HG02763 (cell line): ENCODE measurements around the gene MACC1.
"Not testable (repeated sequence)": the region's sequence is repeated elsewhere in the genome, so short reads cannot be mapped to it uniquely, and the experiment has no call there.

Experiments used
- ATAC-seq: cut with Tn5 transposase; IDR thresholded peaks from one replicate; pipeline ENCODE4 v1.9.1; 2021; ENCODE audit warnings: mild to moderate bottlenecking, moderate library complexity; ENCODE audit not compliant: unreplicated experiment

The MACC1 gene

DNA sequence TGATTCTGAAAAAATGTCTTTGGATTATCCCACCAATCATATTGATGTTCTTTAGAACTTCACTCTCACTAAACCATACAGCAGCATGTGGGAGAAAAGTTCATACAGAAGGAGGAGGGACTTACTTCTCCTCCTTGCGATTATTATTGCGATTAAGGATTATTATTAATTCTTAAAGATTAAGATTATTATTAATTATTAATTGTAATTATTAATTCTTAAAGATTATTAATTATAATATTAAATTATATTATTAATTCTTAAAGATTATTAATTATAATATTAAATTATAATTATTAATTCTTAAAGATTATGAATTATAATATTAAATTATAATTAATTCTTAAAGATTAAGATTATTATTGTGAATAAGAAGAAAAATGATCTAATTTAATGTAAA, 80.5 kb downstream of the MACC1 start:
- no peak for ATAC-seq

DNA sequence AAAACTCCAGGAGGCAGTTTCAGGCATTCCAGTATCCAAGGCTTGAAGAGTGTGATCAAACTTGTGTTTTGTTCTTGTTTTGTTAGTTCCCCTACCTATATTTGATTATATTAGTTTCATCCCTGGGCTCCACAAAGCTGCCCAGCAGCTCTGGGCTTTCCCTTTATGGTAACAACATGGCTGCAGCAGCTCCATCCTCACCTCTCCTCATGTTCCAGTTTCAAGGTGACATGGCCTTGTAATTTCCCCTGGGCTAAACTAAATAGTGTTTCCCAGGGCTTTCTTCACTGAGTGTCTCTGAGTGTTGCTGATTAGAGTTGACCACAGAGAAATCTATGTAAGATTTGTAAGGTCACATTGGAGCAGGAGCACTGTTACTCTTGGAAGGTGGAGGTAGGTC, 83.4 kb downstream of the MACC1 start:
- ATAC-seq = no peak

DNA sequence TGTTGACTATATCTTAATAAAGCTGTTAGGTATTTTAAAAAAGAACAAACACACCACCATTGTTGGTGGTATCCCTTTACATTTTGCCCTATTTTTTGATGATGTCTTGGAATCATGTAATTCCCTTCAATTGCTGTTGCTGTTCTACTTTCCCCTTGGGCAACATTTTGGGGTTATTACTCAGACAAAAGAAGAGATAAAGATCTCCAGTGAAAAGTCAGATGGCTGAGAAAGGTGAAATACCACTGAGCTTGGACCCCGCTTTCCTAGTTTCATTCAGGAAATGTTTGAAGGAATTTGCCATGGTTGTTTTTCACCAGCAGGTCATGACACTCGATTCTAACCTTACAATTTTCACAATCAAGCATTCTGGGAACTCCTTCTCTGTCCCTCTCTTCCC, 84.6 kb downstream of the MACC1 start:
- no peak for ATAC-seq

DNA sequence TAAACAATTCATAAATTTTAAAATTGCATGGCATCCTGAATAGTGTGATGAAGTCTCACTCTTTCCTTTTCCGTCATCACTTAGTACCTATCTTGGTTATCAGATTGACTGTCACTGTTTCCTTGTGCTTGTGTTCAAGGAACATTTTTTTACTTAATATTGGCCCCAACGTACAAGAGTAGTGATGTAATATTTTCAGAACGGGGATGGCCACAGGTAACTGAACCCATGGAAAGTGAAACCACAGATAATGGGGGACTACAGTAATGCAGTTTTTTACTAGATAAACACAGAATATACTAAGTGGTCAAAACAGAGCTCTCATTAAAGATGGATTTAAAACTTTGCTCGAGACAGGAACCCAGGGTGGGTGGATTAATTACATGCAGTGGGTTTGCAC, 85.4 kb downstream of the MACC1 start:
- ATAC-seq = no peak

DNA sequence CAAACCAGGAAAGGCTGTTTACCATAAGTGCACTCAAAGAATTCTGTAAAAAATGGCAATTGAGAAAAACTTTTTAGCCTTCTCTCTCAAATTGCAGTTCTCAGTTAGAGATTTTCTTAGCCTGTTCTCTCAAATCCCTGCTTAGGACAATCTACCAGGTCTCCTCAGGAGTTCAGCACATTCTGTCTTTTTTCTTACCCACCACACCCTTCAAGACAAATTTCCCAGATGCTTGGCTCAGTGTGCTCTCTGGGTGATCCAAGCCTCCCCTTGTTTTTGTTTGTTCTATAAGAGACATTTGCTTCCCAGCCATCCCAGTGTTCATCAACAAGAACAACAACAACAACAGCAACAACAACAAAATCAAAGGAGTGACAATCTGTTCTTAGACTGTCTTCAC, 87.3 kb downstream of the MACC1 start:
- no peak for ATAC-seq

DNA sequence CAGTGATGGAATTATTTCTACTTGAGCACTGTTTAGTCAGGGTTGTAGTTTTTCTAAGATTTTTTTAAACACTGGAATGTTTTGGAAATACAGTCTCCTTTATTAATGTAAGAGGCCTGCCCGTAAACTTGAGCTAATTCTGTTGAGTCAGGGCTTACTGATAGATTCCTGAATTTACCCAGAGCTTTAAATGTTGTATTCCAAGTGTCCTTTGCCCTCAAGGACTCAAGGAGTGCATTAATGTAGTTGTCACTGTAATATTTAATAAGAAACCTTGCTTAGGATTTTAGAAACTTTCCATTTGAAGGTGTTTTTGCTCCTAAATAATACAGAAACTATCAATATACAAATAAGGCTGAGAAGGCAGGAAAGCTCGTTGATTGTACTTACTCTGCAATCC, 89.2 kb downstream of the MACC1 start:
- ATAC-seq = no peak

DNA sequence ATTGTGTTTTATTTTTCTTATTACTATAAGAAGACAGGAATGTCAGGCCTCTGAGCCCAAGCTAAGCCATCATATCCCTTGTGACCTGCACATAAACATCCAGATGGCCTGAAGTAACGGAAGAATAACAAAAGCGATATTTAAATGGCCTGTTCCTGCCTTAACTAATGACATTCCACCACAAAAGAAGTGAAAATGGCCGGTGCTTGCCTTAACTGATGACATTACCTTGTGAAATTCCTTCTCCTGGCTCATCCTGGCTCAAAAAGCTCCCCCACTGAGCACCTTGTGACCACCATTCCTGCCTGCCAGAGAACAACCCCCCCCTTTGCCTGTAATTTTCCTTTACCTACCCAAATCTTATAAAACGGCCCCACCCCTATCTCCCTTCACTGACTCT, 91.1 kb downstream of the MACC1 start:
- ATAC-seq = not testable (repeated sequence)

DNA sequence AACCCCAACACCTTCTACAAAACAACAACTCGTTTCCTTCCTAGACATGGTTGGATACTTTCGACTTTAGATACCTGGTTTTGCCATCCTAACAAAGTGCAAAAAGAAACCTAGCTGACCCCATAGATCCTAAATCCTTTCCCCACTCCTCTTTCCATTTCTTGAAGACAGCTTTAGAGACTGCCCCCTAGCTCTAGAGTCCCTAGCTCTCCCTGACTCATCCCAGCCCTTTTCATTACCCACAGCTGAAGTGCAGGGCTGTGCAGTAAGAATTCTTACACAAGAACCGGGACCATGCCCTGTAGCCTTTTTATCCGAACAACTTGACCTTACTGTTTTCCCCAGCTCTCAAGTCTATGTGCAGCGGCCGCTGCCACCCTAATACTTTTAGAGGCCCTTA, 93.1 kb downstream of the MACC1 start:
- ATAC-seq = not testable (repeated sequence)

DNA sequence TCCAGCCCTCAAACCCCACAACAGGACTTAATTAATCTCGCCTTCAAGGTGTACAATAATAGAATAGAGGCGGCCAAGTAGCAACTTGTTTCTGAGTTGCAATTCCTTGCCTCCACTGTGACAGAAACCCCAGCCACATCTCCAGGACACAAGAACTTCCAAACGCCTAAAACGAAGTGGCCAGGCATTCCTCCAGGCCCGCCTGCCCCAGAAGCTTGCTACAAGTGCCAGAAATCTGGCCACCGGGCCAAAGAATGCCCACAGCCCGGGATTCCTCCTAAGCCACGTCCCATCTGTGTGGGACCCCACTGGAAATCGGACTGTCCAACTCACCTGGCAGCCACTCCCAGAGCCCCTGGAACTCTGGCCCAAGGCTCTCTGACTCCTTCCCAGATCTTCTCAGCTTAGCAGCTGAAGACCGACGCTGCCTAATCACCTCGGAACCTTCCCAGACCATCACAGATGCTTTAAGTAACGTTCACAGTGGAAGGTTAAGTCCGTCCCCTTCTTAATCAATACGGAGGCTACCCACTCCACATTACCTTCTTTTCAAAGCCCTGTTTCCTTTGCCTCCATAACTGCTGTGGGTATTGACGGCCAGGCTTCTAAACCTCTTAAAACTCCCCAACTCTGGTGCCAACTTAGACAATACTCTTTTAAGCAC, 94.4 kb downstream of the MACC1 start:
- ATAC-seq = not testable (repeated sequence)

DNA sequence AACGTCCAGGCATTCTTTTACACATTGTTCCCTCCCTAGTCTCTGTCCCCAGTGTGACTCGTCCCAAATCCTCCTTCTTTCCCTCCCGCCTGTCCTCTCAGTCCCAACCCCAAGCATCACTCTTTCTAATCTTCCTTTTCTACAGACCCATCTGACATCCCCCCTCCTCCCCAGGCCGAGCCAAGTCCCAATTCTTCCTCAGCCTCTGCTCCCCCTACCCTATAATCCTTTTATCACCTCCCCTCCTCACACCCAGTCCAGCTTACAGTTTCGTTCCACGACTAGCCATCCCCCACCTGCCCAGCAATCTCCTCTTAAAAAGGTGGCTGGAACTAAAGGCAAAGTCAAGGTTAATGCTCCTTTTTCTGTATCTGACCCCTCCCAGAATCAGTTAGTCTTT, 95.1 kb downstream of the MACC1 start:
- ATAC-seq = no peak

DNA sequence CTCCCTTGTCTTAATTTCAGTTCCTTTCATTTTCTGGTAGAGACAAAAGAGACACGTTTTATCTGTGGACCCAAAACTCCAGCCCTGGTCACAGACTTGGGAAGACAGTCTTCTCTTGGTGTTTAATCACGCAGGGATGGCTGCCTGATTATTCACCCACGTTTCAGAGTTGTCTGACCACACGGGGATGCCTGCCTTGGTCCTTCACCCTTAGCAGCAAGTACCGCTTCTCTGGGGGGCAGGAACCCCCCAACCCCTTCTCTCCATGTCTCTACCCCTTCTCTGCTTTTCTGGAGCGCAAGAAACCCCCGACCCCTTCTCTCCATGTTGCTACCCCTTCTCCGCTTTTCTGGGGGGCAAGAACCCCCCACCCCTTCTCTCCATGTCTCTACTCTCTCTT, 95.8 kb downstream of the MACC1 start:
- ATAC-seq = no peak

DNA sequence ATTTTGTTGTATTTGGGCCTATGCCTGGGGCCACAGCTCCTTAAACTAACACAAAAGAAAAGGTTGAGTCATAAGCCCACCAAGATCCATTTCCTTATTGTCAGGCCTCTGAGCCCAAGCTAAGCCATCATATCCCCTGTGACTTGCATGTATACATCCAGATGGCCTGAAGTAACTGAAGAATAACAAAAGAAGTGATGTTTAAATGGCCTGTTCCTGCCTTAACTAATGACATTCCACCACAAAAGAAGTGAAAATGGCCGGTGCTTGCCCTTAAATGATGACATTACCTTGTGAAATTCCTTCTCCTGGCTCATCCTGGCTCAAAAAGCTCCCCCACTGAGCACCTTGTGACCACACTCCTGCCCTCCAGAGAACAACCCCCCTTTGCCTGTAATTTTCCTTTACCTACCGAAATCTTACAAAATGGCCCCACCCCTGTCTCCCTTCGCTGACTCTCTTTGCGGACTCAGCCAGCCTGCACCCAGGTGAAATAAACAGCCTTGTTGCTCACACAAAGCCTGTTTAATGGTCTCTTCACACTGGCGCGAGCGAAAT, 96.5 kb downstream of the MACC1 start:
- ATAC-seq = not testable (repeated sequence)

DNA sequence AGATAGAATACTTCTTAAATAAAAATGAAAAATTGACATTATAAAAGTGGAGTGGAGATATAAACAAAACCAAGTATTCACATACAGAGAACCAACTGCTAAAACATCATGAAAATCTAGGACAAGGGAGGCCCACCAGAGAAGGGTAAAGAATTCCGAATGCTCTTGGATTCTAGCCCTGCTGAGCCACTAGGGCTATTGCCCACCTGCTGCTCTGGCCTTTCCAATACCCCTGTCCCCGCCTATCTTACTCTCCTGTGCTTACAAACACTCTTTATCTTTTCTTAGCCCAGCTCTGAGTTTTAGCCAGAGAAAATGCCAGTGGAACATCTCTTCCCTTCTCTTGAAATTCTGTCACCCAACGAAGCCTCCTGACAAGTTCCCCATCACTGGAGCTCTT, 100.3 kb downstream of the MACC1 start:
- no peak for ATAC-seq

DNA sequence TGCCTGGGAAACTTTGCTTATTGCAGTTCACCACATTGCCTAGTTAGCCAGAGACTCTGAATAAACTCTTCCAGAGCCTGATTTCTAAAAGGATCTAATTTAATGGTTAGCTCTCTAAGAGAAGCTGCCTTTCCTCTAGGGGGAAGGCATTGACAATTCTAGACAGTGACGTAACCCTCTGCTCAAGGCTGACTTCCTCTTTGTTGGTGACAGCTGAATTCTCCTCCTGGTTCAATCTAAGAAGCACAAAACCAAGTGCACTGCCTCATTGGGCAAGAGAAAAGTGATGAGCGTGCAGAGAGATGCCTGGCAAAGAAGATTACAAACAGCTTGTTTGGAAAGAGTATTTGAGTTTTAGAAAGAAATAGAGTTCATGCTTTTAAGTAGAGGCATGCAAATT, 102.7 kb downstream of the MACC1 start:
- ATAC-seq = peak; percentile 83

DNA sequence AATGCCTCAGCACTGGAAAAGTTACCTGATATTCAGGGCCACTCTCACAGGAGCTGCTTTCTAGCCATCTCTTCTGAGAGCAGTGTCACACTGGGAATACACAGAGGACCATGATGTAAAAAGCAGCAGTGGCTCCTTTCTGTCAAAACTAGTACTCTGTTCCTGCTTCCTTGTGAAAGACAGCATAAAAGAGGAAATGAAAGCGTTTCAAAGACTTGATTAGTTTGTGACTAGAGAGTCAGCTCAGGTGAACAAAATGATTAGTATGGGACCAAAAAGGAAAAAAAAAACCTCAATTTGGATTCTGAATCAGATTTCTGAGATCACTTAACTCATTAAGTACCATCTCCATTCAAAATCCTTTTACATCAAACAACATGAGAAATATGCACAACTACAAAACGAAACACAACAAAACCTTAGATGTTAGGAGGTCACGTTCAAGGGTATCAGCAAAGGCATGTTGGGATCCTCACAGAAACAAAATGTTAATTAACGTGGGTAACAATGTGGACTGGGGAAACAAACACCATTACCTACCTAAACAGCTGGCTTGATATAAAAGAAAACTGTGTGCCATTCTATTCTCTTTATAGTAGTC, 103.7 kb downstream of the MACC1 start:
- ATAC-seq = peak; percentile 79

DNA sequence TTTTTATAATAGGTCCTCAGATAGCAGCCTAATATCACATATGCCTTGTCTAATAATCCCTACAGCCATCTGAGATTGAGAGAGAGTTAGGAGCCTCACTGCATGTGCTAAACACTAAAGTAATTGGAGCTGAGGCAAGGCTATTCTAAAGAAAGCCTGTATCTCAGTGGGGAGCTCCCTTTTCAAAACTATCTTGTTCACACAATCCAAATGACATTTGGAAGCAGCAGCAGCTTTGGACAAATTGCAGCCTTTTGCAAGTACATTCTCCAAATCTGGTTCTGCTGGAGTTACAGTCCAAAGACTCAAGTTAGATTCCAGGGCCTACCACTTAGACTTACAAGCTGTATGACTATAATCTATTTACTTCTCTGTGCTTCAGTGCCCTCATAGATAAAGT, 104.5 kb downstream of the MACC1 start:
- ATAC-seq = no peak

DNA sequence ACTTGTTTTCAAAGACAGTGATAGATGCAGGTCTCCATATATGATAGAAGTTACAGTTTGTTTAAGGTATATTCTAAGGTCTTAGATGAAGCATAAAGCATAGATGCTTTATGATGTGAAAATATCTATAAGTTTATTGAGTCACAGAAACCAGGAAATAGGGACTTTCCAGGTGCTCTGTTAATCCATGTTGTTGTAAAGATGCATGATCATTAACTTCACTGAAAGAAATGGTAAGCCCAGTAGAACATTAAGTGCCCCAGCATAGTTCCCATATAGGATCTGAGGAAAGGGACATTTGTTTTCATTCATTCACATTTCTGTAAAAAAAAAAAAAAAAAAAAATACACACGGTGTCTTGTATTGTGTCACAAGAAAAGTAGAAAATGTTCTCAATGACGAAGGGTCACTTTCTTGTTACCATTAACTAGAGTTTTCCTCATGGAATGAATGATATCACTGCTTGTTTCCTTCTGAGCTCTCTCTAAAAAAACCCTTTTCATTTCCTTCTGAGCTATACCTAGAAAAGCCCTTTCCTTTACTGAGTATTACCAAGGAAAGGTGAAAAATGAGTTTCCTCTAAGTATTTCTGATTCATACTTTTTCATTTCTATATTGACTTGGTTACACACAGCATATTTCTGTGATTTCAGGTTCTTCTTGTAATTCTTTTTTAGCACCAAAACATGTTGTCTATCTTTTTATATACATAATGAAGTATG, 105.2 kb downstream of the MACC1 start:
- ATAC-seq = no peak

DNA sequence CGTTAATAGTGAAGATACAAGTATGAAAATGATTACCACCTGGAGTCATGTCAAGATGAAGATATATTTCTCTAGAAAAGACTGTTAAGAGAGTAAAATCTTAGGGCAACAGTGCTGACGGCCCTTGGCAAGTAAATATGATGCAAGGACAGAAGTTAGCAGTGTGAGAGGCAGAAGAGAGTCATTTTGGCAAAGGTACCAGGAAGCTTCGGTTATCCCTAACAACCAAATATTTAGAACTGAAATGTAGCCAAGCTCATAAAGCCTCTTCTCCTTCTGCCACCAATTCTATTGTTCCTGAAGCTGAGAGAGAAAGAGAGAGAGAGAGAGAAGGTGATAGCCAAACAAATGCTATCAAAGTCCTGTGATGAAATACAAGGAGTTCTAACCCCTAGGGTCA, 109.6 kb downstream of the MACC1 start:
- no peak for ATAC-seq

DNA sequence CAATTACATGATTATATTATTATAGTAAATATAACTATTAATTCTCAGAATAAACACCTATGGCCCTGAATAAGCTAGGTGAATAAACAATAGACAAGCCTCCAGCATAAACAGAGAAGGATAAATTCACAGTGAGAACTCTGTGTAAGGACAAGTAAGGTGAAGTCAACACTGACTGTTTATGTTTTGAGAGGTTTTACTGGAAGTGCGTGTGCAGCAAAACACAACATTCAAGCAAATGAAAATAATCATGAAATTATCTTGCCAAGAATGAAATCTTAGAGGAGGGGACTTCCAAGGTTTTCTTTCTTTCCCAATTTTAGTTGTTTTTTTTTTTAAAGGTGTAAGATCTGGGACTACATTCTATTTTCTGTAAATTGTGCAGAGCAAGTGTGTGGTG, 112.5 kb downstream of the MACC1 start:
- ATAC-seq = no peak

DNA sequence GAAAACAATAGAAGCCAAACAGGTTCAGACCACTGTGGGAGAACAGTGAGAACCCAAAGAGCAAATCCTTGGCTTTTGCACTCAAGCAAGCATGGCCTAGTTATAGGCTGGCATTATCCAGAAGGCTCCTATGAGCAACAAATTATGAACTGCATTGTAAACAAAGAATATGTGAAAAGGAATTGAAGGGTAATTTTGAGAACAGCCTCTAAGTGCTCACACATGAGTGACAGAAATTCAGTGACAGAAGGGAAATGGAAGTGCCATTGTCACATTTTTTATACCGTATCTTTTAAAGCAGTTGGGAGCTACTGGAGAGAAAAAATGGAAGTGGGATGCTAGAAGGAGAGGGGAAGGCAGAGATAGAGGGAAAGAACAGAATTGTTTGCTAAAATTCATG, 114.2 kb downstream of the MACC1 start:
- no peak for ATAC-seq

DNA sequence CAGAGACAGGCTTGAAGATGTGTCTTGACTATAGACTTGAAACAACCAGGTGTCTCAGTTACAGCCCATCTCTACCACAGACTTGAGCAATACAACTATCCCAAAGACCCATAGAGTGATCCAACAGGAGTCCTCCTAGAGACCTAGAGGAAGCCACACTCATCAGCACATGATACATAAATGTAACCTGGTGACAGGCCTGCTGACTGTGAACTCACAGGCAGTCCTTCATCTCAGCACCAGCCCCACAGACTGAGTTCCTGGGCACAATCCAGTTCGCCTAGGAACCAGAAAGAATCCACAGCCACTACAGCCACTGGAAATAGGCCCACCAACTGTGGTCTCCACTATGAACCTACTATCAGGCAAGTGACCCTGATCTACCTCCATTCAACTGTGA, 121.3 kb downstream of the MACC1 start:
- no peak for ATAC-seq

DNA sequence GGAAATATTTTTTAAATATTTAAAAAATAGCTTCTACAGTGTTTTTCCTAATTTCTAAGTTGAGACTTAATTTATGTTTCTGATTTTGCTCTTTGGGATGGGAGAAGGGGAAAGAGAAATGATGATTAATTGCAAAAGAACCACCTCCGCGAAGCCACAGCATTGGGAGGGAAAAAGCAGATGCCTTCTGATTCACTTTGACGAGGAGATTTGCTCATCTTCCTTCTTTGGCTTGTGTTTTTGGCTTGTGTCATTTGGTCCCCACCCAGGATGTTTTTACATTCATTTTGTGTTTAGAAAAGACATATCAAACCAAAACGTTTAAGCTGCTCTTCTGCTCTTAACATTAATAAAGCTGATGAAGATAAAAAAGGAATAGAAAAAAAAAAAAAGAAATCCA, 121.7 kb downstream of the MACC1 start:
- no peak for ATAC-seq
